ENCODE data around the gene TRPT1. TPM values are rescaled to one million over a fixed set of nuclear protein-coding genes. Genes with fewer than 3 reads are reported as not detected.

The TRPT1 gene
- total and polyA plus RNA-seq, 2 experiments from 2014 or later = 36.9 to 52.2 TPM

- no peak for TF ChIP-seq CTCF (conservative IDR thresholded peaks at IDR 0.05; ENCODE audit: low read depth in 2 of 2)
- no peak for TF ChIP-seq ZNF462 (CRISPR knock-in tag; IDR thresholded peaks at IDR 0.05)
- no peak for TF ChIP-seq JUNB (IDR thresholded peaks at IDR 0.05; ENCODE audit: unreplicated experiment)
- TF ChIP-seq STAT1 (IDR thresholded peaks at IDR 0.05; ENCODE audit: unreplicated experiment) = no peak
- TF ChIP-seq EZH2 (IDR thresholded peaks at IDR 0.05; ENCODE audit: low read depth, unreplicated experiment) = no peak
These were observed 19.4 kb upstream of the TRPT1 start (continued) for GRCh38 chr11:64245401-64245796.

GRCh38 chr11:64244966-64245365 lies 19.0 kb upstream of the TRPT1 start:
- Mint-ChIP-seq H3K27ac (no peak overlapping the region), H3K4me3 (peak overlapping the region; percentile 87), H3K36me3 (ENCODE audit: low read depth) (peaks cover 17% of the 10 kb centered on the region), H3K4me1 (peaks cover 47% of the 10 kb centered on the region), H3K9me3 (no peaks in the 10 kb centered on the region), H3K27me3 (ENCODE audit: insufficient read depth, low read depth, poor library complexity) (peaks cover 43% of the 10 kb centered on the region)
- Histone ChIP-seq H3K4me2 (peak overlapping the region; percentile 93), H4K20me1 (replicated peaks; ENCODE audit: insufficient read depth) (no peaks in the 10 kb centered on the region; the same call in 1 of the 2 replicates), H3K36me3 (ENCODE audit: insufficient read depth) (no peaks in the 10 kb centered on the region), H2AFZ (no peak overlapping the region), H3F3A (replicated peaks; ENCODE audit: low read depth) (peaks cover 49% of the 10 kb centered on the region), H3K79me2 (replicated peaks; ENCODE audit: insufficient read depth) (peaks cover 26% of the 10 kb centered on the region), H3K9me2 (ENCODE audit: insufficient read depth) (no peaks in the 10 kb centered on the region), H3K27me3 (ENCODE audit: insufficient read depth) (no peaks in the 10 kb centered on the region), H3K4me3 (peak overlapping the region; percentile 99), H3K4me1 (ENCODE audit: insufficient read depth) (peaks cover 40% of the 10 kb centered on the region), H3K27ac (ENCODE audit: low read depth) (no peak overlapping the region)
- ATAC-seq (no peak), DNase-seq (ENCODE audit: low spot score) (no peak)
- TF ChIP-seq REST (IDR thresholded peaks at IDR 0.05; ENCODE audit: unreplicated experiment) = no peak
- no peak for TF ChIP-seq NANOG (IDR thresholded peaks at IDR 0.05; ENCODE audit: borderline replicate concordance)
- TF ChIP-seq POLR2AphosphoS5 (IDR thresholded peaks at IDR 0.05; ENCODE audit: low read depth) = peak; percentile 42; the same call in 1 of the 2 replicates
